ENCODE data around the gene FCER1G. TPM values are rescaled to one million over a fixed set of nuclear protein-coding genes. Genes with fewer than 3 reads are reported as not detected.

Gene FCER1G
- total RNA-seq (2022), result 1.5 and 2.6 TPM in 2 replicates
- percentile 51 among the genes with signal in this experiment for Bru-seq, nascent RNA
- BruChase-seq, experiment 1, labeled RNA remaining after a 2-hour chase, result percentile 53 among the genes with signal in this experiment
- percentile 50 among the genes with signal in this experiment for BruChase-seq, experiment 2, labeled RNA remaining after a 6-hour chase
- long read RNA-seq, partial matches to known transcripts, result 1 of 5 reads
- long read RNA-seq, other reads (novel, unspliced or antisense), result 3 of 5 reads

- TF ChIP-seq CTCF (IDR thresholded peaks at IDR 0.05; ENCODE audit: insufficient read depth in 1 of 2, low read depth in 1 of 2, low read length in 1 of 2, severe bottlenecking in 1 of 2, unreplicated experiment in 1 of 2), result no peak
- Mint-ChIP-seq H3K4me1 (ENCODE audit: low read depth, unreplicated experiment) (peaks cover 52% of the 10 kb centered on the region), H3K27me3 (ENCODE audit: insufficient read depth, unreplicated experiment) (no peaks in the 10 kb centered on the region), H3K27ac (ENCODE audit: unreplicated experiment) (peak within 1 kb of the TSS; percentile 97), H3K9me3 (ENCODE audit: unreplicated experiment) (no peaks in the 10 kb centered on the region), H3K36me3 (ENCODE audit: insufficient read depth, unreplicated experiment) (peaks cover 59% of the 10 kb centered on the region), H3K4me3 (ENCODE audit: unreplicated experiment) (peak within 1 kb of the TSS; percentile 55)
- H3K27me3 ChIP-seq (replicated peaks; ENCODE audit: control insufficient read depth, insufficient read depth, low read length), result no peaks in the 10 kb centered on the region
- peaks cover 9% of the 10 kb centered on the region for H3K36me3 ChIP-seq (ENCODE audit: control insufficient read depth, insufficient read depth, low read length)
- POLR2A ChIA-PET, result no interaction called here
- no peak within 1 kb of the TSS for H3K4me3 ChIP-seq (ENCODE audit: low read depth, low read length)
- BruUV-seq (replicated peaks), result no TSS peak
- no peak for DNase-seq
- CTCF ChIA-PET, result interaction anchor here (0.7 to 2.6 kb wide), 3 partner anchors 9 to 317 kb away, joined by 3 to 25 read pairs (median 8); partner anchors contain the start of gene TOMM40L
- intact Hi-C loops (cut with micrococcal nuclease; ENCODE audit: unreplicated experiment), result no loop called here
- H3K4me1 ChIP-seq, result peaks cover 65% of the 10 kb centered on the region
- H3K9me3 ChIP-seq, result no peaks in the 10 kb centered on the region
Observed at GRCh38 chr1:161215076-161215475, at the start of gene FCER1G. Gene FCER1G (plus strand): TSS chr1:161215295. CDS start chr1:161215322, 27 bp downstream.

- Histone ChIP-seq H3K36me3 (ENCODE audit: control insufficient read depth, insufficient read depth, low read length) (peaks cover 1% of the 10 kb centered on the region), H3K4me3 (ENCODE audit: low read depth, low read length) (peak within 1 kb of the TSS; percentile 88), H3K4me1 (peaks cover 3% of the 10 kb centered on the region; the same call in 1 of the 2 replicates), H3K27me3 (replicated peaks; ENCODE audit: control insufficient read depth, insufficient read depth, low read length) (no peaks in the 10 kb centered on the region), H3K9me3 (no peaks in the 10 kb centered on the region)
- H3K4me3 Mint-ChIP-seq (ENCODE audit: unreplicated experiment), result peak within 1 kb of the TSS; percentile 83
- no peaks in the 10 kb centered on the region for H3K27me3 Mint-ChIP-seq (ENCODE audit: insufficient read depth, unreplicated experiment)
- H3K36me3 Mint-ChIP-seq (ENCODE audit: insufficient read depth, unreplicated experiment), result peaks cover 26% of the 10 kb centered on the region
- ChIA-PET POLR2A (interaction anchor here (0.5 to 2.4 kb wide), 7 partner anchors 11 to 145 kb away, joined by 3 to 25 read pairs (median 8); partner anchors contain the start of genes B4GALT3, DEDD, F11R and NDUFS2), CTCF (interaction anchor here (0.6 to 2.1 kb wide), 15 partner anchors 9 to 224 kb away, joined by 3 to 22 read pairs (median 4); partner anchors contain the start of genes APOA2, B4GALT3, F11R and NDUFS2)
- TF ChIP-seq CTCF (IDR thresholded peaks at IDR 0.05; ENCODE audit: insufficient read depth in 1 of 2, low read depth in 1 of 2, low read length in 1 of 2, severe bottlenecking in 1 of 2, unreplicated experiment in 1 of 2), result peak in 1 of 2 experiments; percentile 55
- no peaks in the 10 kb centered on the region for H3K4me1 Mint-ChIP-seq (ENCODE audit: low read depth, unreplicated experiment)
- H3K27ac Mint-ChIP-seq (ENCODE audit: unreplicated experiment), result peak within 1 kb of the TSS; percentile 81
- H3K9me3 Mint-ChIP-seq (ENCODE audit: unreplicated experiment), result no peaks in the 10 kb centered on the region
- no TSS peak for BruUV-seq (replicated peaks)
- DNase-seq, result peak; percentile 96 to 98
- intact Hi-C loops (cut with micrococcal nuclease; ENCODE audit: unreplicated experiment), result no loop called here
Observed at GRCh38 chr1:161165742-161166668, 49.1 kb upstream of the FCER1G start, which contains the start of gene PPOX. Gene PPOX (plus strand): TSS chr1:161166426. CDS start chr1:161166848, 422 bp downstream.

Measured in Caco-2 (cell line).